Stimulated activated CD4-positive, alpha-beta T cell treated with anti-CD3 and anti-CD28 coated beads, Interleukin-2, amount 100 ng/mL, for 4 hours (primary cell): ENCODE results near the gene ELMO1.

Source experiments
- DNase-seq: peaks from one replicate; pipeline ENCODE4 v3.0.0-alpha.2; 2020; ENCODE audit warnings: low read depth

ELMO1 gene

GRCh38 chr7:37267251-37267650 is 181.4 kb downstream of the ELMO1 start:
- no peak for DNase-seq

- DNase-seq: no peak
Measured at GRCh38 chr7:37265876-37266275, 182.8 kb downstream of the ELMO1 start.

GRCh38 chr7:37265006-37265405 is 183.7 kb downstream of the ELMO1 start:
- DNase-seq: no peak

- DNase-seq: no peak
Measured at GRCh38 chr7:37262181-37262580, 186.5 kb downstream of the ELMO1 start.

GRCh38 chr7:37259319-37259821 is 189.3 kb downstream of the ELMO1 start:
- DNase-seq: no peak

GRCh38 chr7:37256631-37257030 is 192.0 kb downstream of the ELMO1 start:
- DNase-seq: no peak

GRCh38 chr7:37255327-37255944 is 193.2 kb downstream of the ELMO1 start:
- DNase-seq: no peak

GRCh38 chr7:37251222-37251621 is 197.4 kb downstream of the ELMO1 start:
- DNase-seq: no peak

GRCh38 chr7:37249240-37249639 is 199.4 kb downstream of the ELMO1 start:
- no peak for DNase-seq

- DNase-seq: no peak
Measured at GRCh38 chr7:37248396-37248861, 200.2 kb downstream of the ELMO1 start.

- no peak for DNase-seq
Measured at GRCh38 chr7:37247861-37248260, 200.8 kb downstream of the ELMO1 start.

- DNase-seq: no peak
Measured at GRCh38 chr7:37245590-37245989, 203.1 kb downstream of the ELMO1 start.

- no peak for DNase-seq
Measured at GRCh38 chr7:37236906-37237305, 211.8 kb downstream of the ELMO1 start.

- no peak for DNase-seq
Measured at GRCh38 chr7:37235813-37236212, 212.9 kb downstream of the ELMO1 start.

GRCh38 chr7:37234928-37235327 is 213.7 kb downstream of the ELMO1 start:
- DNase-seq: no peak

- no peak for DNase-seq
Measured at GRCh38 chr7:37234334-37234733, 214.3 kb downstream of the ELMO1 start.

- no peak for DNase-seq
Measured at GRCh38 chr7:37231613-37232012, 217.1 kb downstream of the ELMO1 start.

- no peak for DNase-seq
Measured at GRCh38 chr7:37230221-37230620, 218.4 kb downstream of the ELMO1 start.

- no peak for DNase-seq
Measured at GRCh38 chr7:37229381-37229780, 219.3 kb downstream of the ELMO1 start.

GRCh38 chr7:37225285-37225969 is 223.2 kb downstream of the ELMO1 start:
- DNase-seq: no peak

- no peak for DNase-seq
Measured at GRCh38 chr7:37224746-37225145, 223.9 kb downstream of the ELMO1 start.

GRCh38 chr7:37220664-37221063 is 228.0 kb downstream of the ELMO1 start:
- no peak for DNase-seq

- DNase-seq: no peak
Measured at GRCh38 chr7:37218956-37219355, 229.7 kb downstream of the ELMO1 start.

GRCh38 chr7:37216923-37217322 is 231.7 kb downstream of the ELMO1 start:
- no peak for DNase-seq
